ENCODE measurements around the gene CNDP2. TPM values are rescaled to one million over a fixed set of nuclear protein-coding genes. Genes with fewer than 3 reads are reported as not detected.

The CNDP2 gene
- total and polyA plus RNA-seq, 2 donors (not counting 1 experiment from before 2014, with no cell fraction given), result 121 to 182 TPM

- ChIA-PET POLR2A (no interaction called here), CTCF (no interaction called here)
- intact Hi-C loops (cut with micrococcal nuclease), result no loop called here
- Histone ChIP-seq H4K20me1 (ENCODE audit: control insufficient read depth, insufficient read depth, low read length, poor library complexity, severe bottlenecking) (no peaks in the 10 kb centered on the region), H3K27ac (ENCODE audit: low read length in 2 of 2) (no peak overlapping the region), H3K4me2 (replicated peaks; ENCODE audit: low read depth, low read length, poor library complexity, severe bottlenecking) (no peak overlapping the region), H3K4me3 (ENCODE audit: control extremely low read depth in 1 of 5, extremely low read depth in 1 of 5, insufficient read depth in 1 of 5, low read depth in 2 of 5, low read length in 4 of 5) (no peak overlapping the region), H3K36me3 (replicated peaks in 1 of 2; ENCODE audit: control extremely low read depth in 1 of 2, control insufficient read depth in 1 of 2, extremely low read depth in 1 of 2, insufficient read depth in 2 of 2, low read length in 1 of 2) (no peaks in the 10 kb centered on the region), H3K27me3 (replicated peaks in 1 of 4; ENCODE audit: control extremely low read depth in 1 of 4, control insufficient read depth in 3 of 4, insufficient read depth in 4 of 4, low read length in 3 of 4) (peaks cover 0 to 5% (median 0%) of the 10 kb centered on the region in 4 experiments), H3K4me1 (ENCODE audit: control insufficient read depth in 2 of 2, insufficient read depth in 2 of 2, low read length in 2 of 2) (no peaks in the 10 kb centered on the region), H2AFZ (ENCODE audit: insufficient read depth, low read depth, low read length, poor library complexity, severe bottlenecking) (no peak overlapping the region), H3K79me2 (ENCODE audit: control insufficient read depth, insufficient read depth, low read length) (no peaks in the 10 kb centered on the region), H3K9ac (ENCODE audit: low read length) (no peak overlapping the region), H3K9me3 (ENCODE audit: control extremely low read depth in 1 of 3, control insufficient read depth in 2 of 3, insufficient read depth in 1 of 3, low read length in 2 of 3) (peaks cover 0 to 8% (median 0%) of the 10 kb centered on the region in 3 donors)
- Mint-ChIP-seq H3K27ac (no peak overlapping the region), H3K4me3 (no peak overlapping the region), H3K4me1 (no peaks in the 10 kb centered on the region), H3K27me3 (peaks cover 2% of the 10 kb centered on the region), H3K9me3 (ENCODE audit: insufficient read depth) (no peaks in the 10 kb centered on the region)
- WGBS (ENCODE audit: insufficient coverage), result 98% methylated on average over 11 of the region's 11 CpGs
- no peak for TF ChIP-seq EZH2 (IDR thresholded peaks at IDR 0.05; ENCODE audit: borderline replicate concordance, insufficient read depth, low read depth, low read length, poor library complexity, severe bottlenecking)
- DNase-seq (no peak), ATAC-seq (ENCODE audit: low read depth) (no peak)
Observed at GRCh38 chr18:74539289-74539688, 43.1 kb downstream of the CNDP2 start.

- H3K27me3 ChIP-seq (replicated peaks in 1 of 4; ENCODE audit: control extremely low read depth in 1 of 4, control insufficient read depth in 3 of 4, insufficient read depth in 4 of 4, low read length in 3 of 4), result peaks cover 0 to 5% (median 0%) of the 10 kb centered on the region in 4 experiments
- no peak overlapping the region for H3K9ac ChIP-seq (ENCODE audit: low read length)
- no peaks in the 10 kb centered on the region for H3K79me2 ChIP-seq (ENCODE audit: control insufficient read depth, insufficient read depth, low read length)
- H3K36me3 ChIP-seq (replicated peaks in 1 of 2; ENCODE audit: control extremely low read depth in 1 of 2, control insufficient read depth in 1 of 2, extremely low read depth in 1 of 2, insufficient read depth in 2 of 2, low read length in 1 of 2), result no peaks in the 10 kb centered on the region
- intact Hi-C loops (cut with micrococcal nuclease), result no loop called here
- no peak for DNase-seq
- H2AFZ ChIP-seq (ENCODE audit: insufficient read depth, low read depth, low read length, poor library complexity, severe bottlenecking), result no peak overlapping the region
- 80% methylated on average over 18 of the region's 20 CpGs for WGBS (ENCODE audit: insufficient coverage)
- TF ChIP-seq CTCF (IDR thresholded peaks at IDR 0.05) (no peak), EZH2 (IDR thresholded peaks at IDR 0.05; ENCODE audit: borderline replicate concordance, insufficient read depth, low read depth, low read length, poor library complexity, severe bottlenecking) (no peak)
- ChIA-PET CTCF (no interaction called here), POLR2A (no interaction called here)
- peaks cover 0 to 8% (median 0%) of the 10 kb centered on the region in 3 donors for H3K9me3 ChIP-seq (ENCODE audit: control extremely low read depth in 1 of 3, control insufficient read depth in 2 of 3, insufficient read depth in 1 of 3, low read length in 2 of 3)
- no peak overlapping the region for H3K27ac ChIP-seq (ENCODE audit: low read length in 2 of 2)
- Mint-ChIP-seq H3K4me3 (no peak overlapping the region), H3K9me3 (ENCODE audit: insufficient read depth) (no peaks in the 10 kb centered on the region), H3K4me1 (no peaks in the 10 kb centered on the region), H3K27me3 (peaks cover 2% of the 10 kb centered on the region), H3K27ac (no peak overlapping the region)
- no peak overlapping the region for H3K4me3 ChIP-seq (ENCODE audit: control extremely low read depth in 1 of 5, extremely low read depth in 1 of 5, insufficient read depth in 1 of 5, low read depth in 2 of 5, low read length in 4 of 5)
- no peaks in the 10 kb centered on the region for H3K4me1 ChIP-seq (ENCODE audit: control insufficient read depth in 2 of 2, insufficient read depth in 2 of 2, low read length in 2 of 2)
- no peak overlapping the region for H3K4me2 ChIP-seq (replicated peaks; ENCODE audit: low read depth, low read length, poor library complexity, severe bottlenecking)
- no peaks in the 10 kb centered on the region for H4K20me1 ChIP-seq (ENCODE audit: control insufficient read depth, insufficient read depth, low read length, poor library complexity, severe bottlenecking)
- ATAC-seq (ENCODE audit: low read depth), result no peak
Observed at GRCh38 chr18:74540652-74541421, 44.7 kb downstream of the CNDP2 start.

All from B cell (primary cell).